Breast epithelium (tissue), 4 donors: Measurements from ENCODE around the gene KDM4B. TPM values are rescaled to one million over a fixed set of nuclear protein-coding genes. Genes with fewer than 3 reads are reported as not detected.

Experiments
- DNase-seq, 2 donors: peaks; one replicate each; pipeline ENCODE4 v3.0.0-alpha.2; 2019; ENCODE audit warnings: low spot score in 2 of 2
- H3K27ac ChIP-seq, 2 donors: fragments of 200-600 bp; sonication (generic) in 1 of 2; one replicate each; pipeline ENCODE4 v1.5.1; 2016 to 2019; ENCODE audit warnings: mild to moderate bottlenecking in 1 of 2
- H3K27me3 ChIP-seq, 2 donors: fragments of 200-600 bp; sonication (generic) in 1 of 2; one replicate each; pipeline versions ENCODE4 v1.5.1 to v1.6.0; 2017 to 2019; ENCODE audit warnings: control low read depth in 1 of 2, mild to moderate bottlenecking in 1 of 2
- H3K36me3 ChIP-seq: fragments of 200-600 bp; one replicate; pipeline ENCODE4 v1.5.1; 2019
- H3K4me1 ChIP-seq, 2 donors: fragments of 200-600 bp; sonication (generic); one replicate each; pipeline ENCODE4 v1.5.1; 2016 to 2019; ENCODE audit warnings: control low read depth in 1 of 2
- H3K4me3 ChIP-seq, 3 donors: fragments of 200-600 bp; sonication (generic); 1 replicate in 2 of 3; 2 replicates in 1 of 3; pipeline ENCODE4 v1.5.1; 2016 to 2019; ENCODE audit warnings: mild to moderate bottlenecking in 3 of 3, moderate library complexity in 2 of 3
- H3K9me3 ChIP-seq, 2 donors: fragments of 200-600 bp; sonication (generic) in 1 of 2; one replicate each; pipeline ENCODE4 v1.5.1; 2016 to 2019; ENCODE audit warnings: control low read depth in 1 of 2
- CTCF ChIP-seq, 3 donors: fragments of 450-650 bp; IDR thresholded peaks; one replicate each; pipeline ENCODE4 v1.5.1; 2016 to 2017; ENCODE audit warnings: antibody characterized with exemption in 3 of 3, mild to moderate bottlenecking in 3 of 3, moderate library complexity in 3 of 3
- POLR2A ChIP-seq: fragments of 450-650 bp; IDR thresholded peaks from one replicate; pipeline ENCODE4 v1.6.1; 2016; ENCODE audit warnings: antibody characterized with exemption, mild to moderate bottlenecking, moderate library complexity
- POLR2AphosphoS5 ChIP-seq, 3 donors: sonication (generic); formaldehyde crosslinking; IDR thresholded peaks; one replicate each; pipeline ENCODE4 v1.6.1; 2017; ENCODE audit warnings: antibody characterized with exemption in 3 of 3
- intact Hi-C: fragments of 100-400 bp; cut with DNase I; formaldehyde crosslinking; loops from one replicate; pipeline ENCODE4 v1.15.1; 2023; ENCODE audit warnings: low total_unique reads
- total RNA-seq, 3 donors: library from RNA; depleted of rRNA; stranded (reverse); fragments of >200 nt; gene quantifications; one replicate each; pipeline ENCODE4 v1.1.0, GENCODE V29; 2016

KDM4B gene
- total RNA-seq, 3 donors from 2014 or later, result 25.0 to 55.3 (median 40.3) TPM

- no peak for TF ChIP-seq POLR2A
- no peak for TF ChIP-seq POLR2AphosphoS5 (IDR thresholded peaks at IDR 0.05)
- Histone ChIP-seq H3K9me3 (no peaks in the 10 kb centered on the region), H3K27ac (no peak overlapping the region), H3K4me1 (no peaks in the 10 kb centered on the region), H3K4me3 (no peak overlapping the region), H3K36me3 (no peaks in the 10 kb centered on the region), H3K27me3 (no peaks in the 10 kb centered on the region)
- DNase-seq, result no peak
- intact Hi-C loops, result no loop called here
These were observed 37.9 kb downstream of the KDM4B start for GRCh38 chr19:5006821-5007220.

GRCh38 chr19:5011476-5012238, 42.7 kb downstream of the KDM4B start:
- H3K9me3 ChIP-seq, result no peaks in the 10 kb centered on the region
- no peak for DNase-seq
- no peaks in the 10 kb centered on the region for H3K27me3 ChIP-seq
- TF ChIP-seq CTCF (IDR thresholded peaks at IDR 0.05) (no peak), POLR2A (no peak), POLR2AphosphoS5 (IDR thresholded peaks at IDR 0.05) (no peak)
- H3K4me1 ChIP-seq, result no peaks in the 10 kb centered on the region
- H3K36me3 ChIP-seq, result no peaks in the 10 kb centered on the region
- intact Hi-C loops, result no loop called here
- no peak overlapping the region for H3K27ac ChIP-seq
- H3K4me3 ChIP-seq, result no peak overlapping the region

GRCh38 chr19:5012688-5013457, 44.0 kb downstream of the KDM4B start:
- intact Hi-C loops, result no loop called here
- no peak overlapping the region for H3K27ac ChIP-seq

GRCh38 chr19:5013761-5014160, 44.8 kb downstream of the KDM4B start:
- H3K4me3 ChIP-seq, result no peak overlapping the region
- H3K27me3 ChIP-seq, result no peaks in the 10 kb centered on the region
- no peaks in the 10 kb centered on the region for H3K9me3 ChIP-seq
- H3K27ac ChIP-seq, result no peak overlapping the region
- peaks cover 0 to 2% of the 10 kb centered on the region in 2 donors for H3K4me1 ChIP-seq
- no peaks in the 10 kb centered on the region for H3K36me3 ChIP-seq
- no peak for TF ChIP-seq POLR2AphosphoS5 (IDR thresholded peaks at IDR 0.05)
- no peak for TF ChIP-seq POLR2A
- TF ChIP-seq CTCF (IDR thresholded peaks at IDR 0.05), result no peak
- no peak for DNase-seq
- intact Hi-C loops, result no loop called here

More at GRCh38 chr19:5012688-5013457, 44.0 kb downstream of the KDM4B start:
- no peaks in the 10 kb centered on the region for H3K36me3 ChIP-seq
- no peaks in the 10 kb centered on the region for H3K4me1 ChIP-seq
- no peaks in the 10 kb centered on the region for H3K27me3 ChIP-seq
- no peaks in the 10 kb centered on the region for H3K9me3 ChIP-seq
- no peak overlapping the region for H3K4me3 ChIP-seq
- TF ChIP-seq POLR2AphosphoS5 (IDR thresholded peaks at IDR 0.05) (no peak), CTCF (IDR thresholded peaks at IDR 0.05) (no peak), POLR2A (no peak)
- DNase-seq, result no peak

GRCh38 chr19:5014941-5015340, 46.0 kb downstream of the KDM4B start:
- intact Hi-C loops, result no loop called here
- H3K36me3 ChIP-seq, result no peaks in the 10 kb centered on the region
- H3K9me3 ChIP-seq, result no peaks in the 10 kb centered on the region
- no peak overlapping the region for H3K27ac ChIP-seq
- TF ChIP-seq POLR2A (no peak), POLR2AphosphoS5 (IDR thresholded peaks at IDR 0.05) (no peak), CTCF (IDR thresholded peaks at IDR 0.05) (no peak)
- DNase-seq, result no peak
- peaks cover 0 to 3% of the 10 kb centered on the region in 2 donors for H3K4me1 ChIP-seq
- no peak overlapping the region for H3K4me3 ChIP-seq
- no peaks in the 10 kb centered on the region for H3K27me3 ChIP-seq
